ENCODE results near the gene NFIA.
"Not testable (repeated sequence)": the region's sequence is repeated elsewhere in the genome, so short reads cannot be mapped to it uniquely, and the experiment has no call there.

NFIA gene

GRCh38 chr1:61273167-61273705 lies 190.9 kb downstream of the NFIA start:
- no peak for DNase-seq (ENCODE audit: low spot score)

GRCh38 chr1:61273861-61274260 lies 191.5 kb downstream of the NFIA start:
- no peak for DNase-seq (ENCODE audit: low spot score)

GRCh38 chr1:61274939-61275338 lies 192.6 kb downstream of the NFIA start:
- DNase-seq (ENCODE audit: low spot score): no peak

GRCh38 chr1:61276246-61276645 lies 193.9 kb downstream of the NFIA start:
- no peak for DNase-seq (ENCODE audit: low spot score)

- DNase-seq (ENCODE audit: low spot score): no peak
These were observed 194.8 kb downstream of the NFIA start for GRCh38 chr1:61277121-61277690.

GRCh38 chr1:61278503-61278902 lies 196.1 kb downstream of the NFIA start:
- DNase-seq (ENCODE audit: low spot score): not testable (repeated sequence)

- DNase-seq (ENCODE audit: low spot score): no peak
These were observed 196.6 kb downstream of the NFIA start for GRCh38 chr1:61278966-61279365.

- DNase-seq (ENCODE audit: low spot score): no peak
These were observed 197.2 kb downstream of the NFIA start for GRCh38 chr1:61279570-61279969.

- no peak for DNase-seq (ENCODE audit: low spot score)
These were observed 198.1 kb downstream of the NFIA start for GRCh38 chr1:61280452-61280851.

GRCh38 chr1:61282387-61282786 lies 200.0 kb downstream of the NFIA start:
- DNase-seq (ENCODE audit: low spot score): no peak

- DNase-seq (ENCODE audit: low spot score): no peak
These were observed 202.0 kb downstream of the NFIA start for GRCh38 chr1:61284248-61284854.

GRCh38 chr1:61284936-61285335 lies 202.6 kb downstream of the NFIA start:
- DNase-seq (ENCODE audit: low spot score): no peak

GRCh38 chr1:61285371-61285885 lies 203.1 kb downstream of the NFIA start:
- no peak for DNase-seq (ENCODE audit: low spot score)

GRCh38 chr1:61287014-61287413 lies 204.7 kb downstream of the NFIA start:
- no peak for DNase-seq (ENCODE audit: low spot score)

GRCh38 chr1:61287734-61288133 lies 205.4 kb downstream of the NFIA start:
- DNase-seq (ENCODE audit: low spot score): no peak

- DNase-seq (ENCODE audit: low spot score): no peak
These were observed 207.1 kb downstream of the NFIA start for GRCh38 chr1:61289232-61290098.

- no peak for DNase-seq (ENCODE audit: low spot score)
These were observed 208.2 kb downstream of the NFIA start for GRCh38 chr1:61290525-61290924.

GRCh38 chr1:61293197-61293596 lies 210.8 kb downstream of the NFIA start:
- no peak for DNase-seq (ENCODE audit: low spot score)

GRCh38 chr1:61293986-61294504 lies 211.7 kb downstream of the NFIA start:
- DNase-seq (ENCODE audit: low spot score): no peak

- DNase-seq (ENCODE audit: low spot score): no peak
These were observed 212.6 kb downstream of the NFIA start for GRCh38 chr1:61294930-61295329.

- DNase-seq (ENCODE audit: low spot score): no peak
These were observed 213.6 kb downstream of the NFIA start for GRCh38 chr1:61295818-61296537.

- no peak for DNase-seq (ENCODE audit: low spot score)
These were observed 215.5 kb downstream of the NFIA start for GRCh38 chr1:61297887-61298286.
